IMR-90 (cell line): ENCODE results near the gene KCNMA1. TPM values are rescaled to one million over a fixed set of nuclear protein-coding genes. Genes with fewer than 3 reads are reported as not detected.

Experiments
- ATAC-seq: fragments of 200-7000 bp; cut with Tn5 transposase; 2 replicates; pipeline ENCODE4 v1.9.1; 2020; ENCODE audit warnings: low read depth, mild to moderate bottlenecking, moderate library complexity
- BruUV-seq: library from RNA; stranded (reverse); fragments of 400-500 nt; replicated peaks from 2 replicates; lab custom pipeline; 2021; lab: Mats Ljungman, UMichigan
- CTCF ChIA-PET: fragments of 300-600 bp; formaldehyde crosslinking; extraction: SDS; loops from one replicate; lab custom pipeline; 2021; ENCODE audit warnings: antibody characterized with exemption; lab: Yijun Ruan, JAX
- POLR2A ChIA-PET: fragments of 300-600 bp; sonication (Branson Sonifier 250); formaldehyde crosslinking; loops from one replicate; lab custom pipeline; 2022; ENCODE audit warnings: antibody characterized with exemption; ENCODE audit not compliant: unreplicated experiment; lab: Charles Lee
- DNase-seq: peaks from one replicate; pipeline ENCODE4 v3.0.0; 2013
- H2AFZ ChIP-seq: replicated peaks from 2 replicates; pipeline ENCODE3; 2013; ENCODE audit warnings: low read length, mild to moderate bottlenecking; ENCODE audit not compliant: poor library complexity
- H2AK5ac ChIP-seq: 2 replicates; pipeline ENCODE4 v1.6.1; 2013; ENCODE audit warnings: low read depth, low read length, inconsistent platforms
- H2AK9ac ChIP-seq: replicated peaks from 2 replicates; pipeline ENCODE3; 2013; ENCODE audit warnings: mild to moderate bottlenecking, low read depth, low read length, moderate library complexity; ENCODE audit not compliant: poor library complexity
- H2BK120ac ChIP-seq: 2 replicates; pipeline ENCODE4 v1.6.1; 2013; ENCODE audit warnings: low read depth, low read length, inconsistent platforms
- H2BK15ac ChIP-seq: 3 replicates; pipeline ENCODE4 v1.6.1; 2013; ENCODE audit warnings: low read depth, low read length, inconsistent platforms
- H2BK20ac ChIP-seq: 2 replicates; pipeline ENCODE4 v1.6.1; 2013; ENCODE audit warnings: low read depth, mild to moderate bottlenecking, inconsistent platforms, low read length, moderate library complexity
- H2BK5ac ChIP-seq: 2 replicates; pipeline ENCODE4 v1.6.1; 2013; ENCODE audit warnings: mild to moderate bottlenecking, low read depth, low read length, inconsistent platforms; ENCODE audit not compliant: poor library complexity, severe bottlenecking
- H3K14ac ChIP-seq: replicated peaks from 2 replicates; pipeline ENCODE4 v1.6.1; 2013; ENCODE audit warnings: low read depth, low read length, inconsistent platforms
- H3K18ac ChIP-seq: 2 replicates; pipeline ENCODE4 v1.6.1; 2013; ENCODE audit warnings: low read depth, low read length, control low read depth
- H3K23ac ChIP-seq: 2 replicates; pipeline ENCODE4 v1.6.1; 2013; ENCODE audit warnings: low read depth, low read length, inconsistent platforms
- H3K27ac ChIP-seq: 2 replicates; pipeline ENCODE4 v1.5.1; 2013; ENCODE audit warnings: mild to moderate bottlenecking, control low read depth, low read length; ENCODE audit not compliant: insufficient read depth
- H3K27me3 ChIP-seq: 2 replicates; pipeline ENCODE4 v1.6.1; 2013; ENCODE audit warnings: low read length; ENCODE audit not compliant: control insufficient read depth, insufficient read depth
- H3K36me3 ChIP-seq: 2 replicates; pipeline ENCODE4 v1.6.1; 2013; ENCODE audit warnings: low read length, mixed read lengths; ENCODE audit not compliant: control insufficient read depth, insufficient read depth
- H3K4ac ChIP-seq: 2 replicates; pipeline ENCODE4 v1.6.1; 2013; ENCODE audit warnings: low read depth, low read length, inconsistent platforms
- H3K4me1 ChIP-seq: 2 replicates; pipeline ENCODE4 v1.6.1; 2013; ENCODE audit warnings: low read length, mixed read lengths; ENCODE audit not compliant: control insufficient read depth, insufficient read depth
- H3K4me2 ChIP-seq: 2 replicates; pipeline ENCODE4 v1.6.1; 2013; ENCODE audit warnings: low read depth, mild to moderate bottlenecking, control low read depth, low read length, moderate library complexity
- H3K4me3 ChIP-seq: 2 replicates; pipeline ENCODE4 v1.5.1; 2013; ENCODE audit warnings: low read depth, mild to moderate bottlenecking, control low read depth, low read length, moderate library complexity; ENCODE audit not compliant: insufficient read depth
- H3K56ac ChIP-seq: 2 replicates; pipeline ENCODE4 v1.6.1; 2013; ENCODE audit warnings: low read length, inconsistent platforms; ENCODE audit not compliant: insufficient read depth; ENCODE audit errors: extremely low read depth
- H3K79me1 ChIP-seq, 2 experiments: 2 replicates each; pipeline ENCODE4 v1.6.1; 2013; ENCODE audit warnings: low read length in 2 of 2, inconsistent platforms in 1 of 2, low read depth in 1 of 2
- H3K9ac ChIP-seq: 2 replicates; pipeline ENCODE4 v1.6.1; 2013; ENCODE audit warnings: low read depth, low read length, control low read depth
- H3K9me1 ChIP-seq: 2 replicates; pipeline ENCODE4 v1.6.1; 2013; ENCODE audit warnings: low read length, inconsistent platforms; ENCODE audit not compliant: insufficient read depth
- H3K9me3 ChIP-seq: 2 replicates; pipeline ENCODE4 v1.6.1; 2013; ENCODE audit warnings: low read length; ENCODE audit not compliant: control insufficient read depth, insufficient read depth
- H4K20me1 ChIP-seq: 2 replicates; pipeline ENCODE4 v1.6.1; 2013; ENCODE audit warnings: low read length, inconsistent platforms; ENCODE audit not compliant: insufficient read depth
- H4K5ac ChIP-seq: 2 replicates; pipeline ENCODE4 v1.6.1; 2013; ENCODE audit warnings: mild to moderate bottlenecking, low read depth, low read length, control low read depth
- H4K8ac ChIP-seq, 2 experiments: 2 replicates each; pipeline ENCODE4 v1.6.1; 2013; ENCODE audit warnings: low read depth in 2 of 2, low read length in 2 of 2, control low read depth in 1 of 2, inconsistent platforms in 1 of 2
- H4K91ac ChIP-seq: 2 replicates; pipeline ENCODE4 v1.6.1; 2013; ENCODE audit warnings: low read depth, low read length, inconsistent platforms; ENCODE audit not compliant: insufficient read depth
- BHLHE40 ChIP-seq: fragments of 150-350 bp; IDR thresholded peaks from 2 replicates; pipeline ENCODE4 v1.6.1; 2016; ENCODE audit warnings: mild to moderate bottlenecking, low read depth, low read length
- CEBPB ChIP-seq: IDR thresholded peaks from 2 replicates; pipeline ENCODE4 v1.6.1; 2012; ENCODE audit warnings: low read depth, low read length, improper control_type of control experiment
- CHD1 ChIP-seq: IDR thresholded peaks from 2 replicates; pipeline ENCODE4 v1.6.1; 2012; ENCODE audit warnings: low read depth, low read length, improper control_type of control experiment
- CTCF ChIP-seq: conservative IDR thresholded peaks from 2 replicates; pipeline ENCODE4 v1.5.1; 2012; ENCODE audit warnings: mild to moderate bottlenecking, low read depth, low read length, improper control_type of control experiment
- ELK1 ChIP-seq: fragments of 150-350 bp; IDR thresholded peaks from 2 replicates; pipeline ENCODE4 v1.6.1; 2016; ENCODE audit warnings: low read depth, mild to moderate bottlenecking, low read length, moderate library complexity, borderline replicate concordance
- FOS ChIP-seq: fragments of 150-350 bp; IDR thresholded peaks from 2 replicates; pipeline ENCODE4 v1.6.1; 2016; ENCODE audit warnings: low read depth, low read length
- MAFK ChIP-seq: IDR thresholded peaks from 2 replicates; pipeline ENCODE4 v1.6.1; 2012; ENCODE audit warnings: low read depth, low read length, improper control_type of control experiment
- MAZ ChIP-seq: IDR thresholded peaks from 2 replicates; pipeline ENCODE4 v1.6.1; 2012; ENCODE audit warnings: low read depth, mild to moderate bottlenecking, low read length, improper control_type of control experiment, moderate library complexity, borderline replicate concordance
- MXI1 ChIP-seq: IDR thresholded peaks from 2 replicates; pipeline ENCODE4 v1.6.1; 2012; ENCODE audit warnings: low read depth, mild to moderate bottlenecking, low read length, moderate library complexity, borderline replicate concordance
- NFE2L2 ChIP-seq: fragments of 150-350 bp; IDR thresholded peaks from 2 replicates; pipeline ENCODE4 v1.6.1; 2016; ENCODE audit warnings: low read depth, mild to moderate bottlenecking, low read length
- POLR2A ChIP-seq: IDR thresholded peaks from 2 replicates; pipeline ENCODE4 v1.6.1; 2012; ENCODE audit warnings: mild to moderate bottlenecking, low read depth, low read length
- RAD21 ChIP-seq: IDR thresholded peaks from 2 replicates; pipeline ENCODE4 v1.6.1; 2012; ENCODE audit warnings: low read length, improper control_type of control experiment
- RCOR1 ChIP-seq: IDR thresholded peaks from 2 replicates; pipeline ENCODE4 v1.6.1; 2012; ENCODE audit warnings: mild to moderate bottlenecking, low read length, improper control_type of control experiment; ENCODE audit not compliant: insufficient replicate concordance
- RFX5 ChIP-seq: IDR thresholded peaks from 2 replicates; pipeline ENCODE4 v1.8.0; 2012; ENCODE audit warnings: low read depth, mild to moderate bottlenecking, low read length, moderate library complexity
- SMC3 ChIP-seq: fragments of 150-350 bp; IDR thresholded peaks from 2 replicates; pipeline ENCODE4 v1.6.1; 2016; ENCODE audit warnings: low read depth, mild to moderate bottlenecking, antibody characterized with exemption, low read length, moderate library complexity
- WGBS, 2 experiments: methylation state at CpG; one replicate each; pipeline versions ENCODE4 v1.1.5 to v1.1.7; 2013; ENCODE audit warnings: missing lambda C conversion rate in 2 of 2; ENCODE audit not compliant: insufficient read length in 1 of 2; ENCODE audit errors: extremely low coverage in 2 of 2; 5-methylcytosine and 5-hydroxymethylcytosine counted together
- dilution Hi-C: fragments of 300-500 bp; cut with HindIII; formaldehyde crosslinking; loops from one replicate; pipeline ENCODE4 v1.14.3; 2018; ENCODE audit warnings: low sequenced_read_pairs; ENCODE audit not compliant: unreplicated experiment
- in situ Hi-C: fragments of 300-500 bp; cut with MboI; formaldehyde crosslinking; loops from 3 replicates; pipeline ENCODE4 v1.14.3; 2019; ENCODE audit warnings: low sequenced_read_pairs, inconsistent platforms, mixed read lengths
- intact Hi-C: fragments of 100-400 bp; cut with micrococcal nuclease; formaldehyde crosslinking; loops from 2 replicates; pipeline ENCODE4 v1.10.0; 2022
- polyA plus RNA-seq, 3 experiments: library from polyadenylated mRNA; depleted of rRNA; stranded (reverse); fragments of >200 nt; gene quantifications; 2 replicates each; pipeline ENCODE4 v1.2.3, GENCODE V29; 2012; ENCODE audit warnings: low replicate concordance in 1 of 3
- total RNA-seq: library from RNA; depleted of rRNA; stranded (reverse); fragments of >200 nt; gene quantifications from 2 replicates; pipeline ENCODE4 v1.2.3, GENCODE V29; 2012
- TF ChIP-seq, protein P1 (sequence below): fragments of 150-350 bp; IDR thresholded peaks from 2 replicates; pipeline ENCODE4 v1.6.1; 2017; ENCODE audit warnings: mild to moderate bottlenecking, antibody characterized with exemption, low read length, low read depth

KCNMA1 gene
- total and polyA plus RNA-seq, 2 of the 4 experiments (the other 2 are of a cell fraction) = 25.6 to 29.6 TPM

GRCh38 chr10:77598606-77599005 lies 39.0 kb downstream of the KCNMA1 start:
- Histone ChIP-seq H3K9me3 (no peaks in the 10 kb centered on the region), H3K4me1 (peaks cover 22% of the 10 kb centered on the region), H3K4me3 (no peak overlapping the region), H3K27ac (no peak overlapping the region), H3K27me3 (no peaks in the 10 kb centered on the region), H3K79me1 (peaks cover 1 to 31% of the 10 kb centered on the region in 2 experiments; a peak in 2 of 4 replicates), H3K4ac (no peak overlapping the region; the same call in 1 of the 2 replicates), H3K9ac (no peak overlapping the region), H2AK9ac (no peak overlapping the region), H2BK15ac (no peak overlapping the region), H4K8ac (no peak overlapping the region), H2BK20ac (no peak overlapping the region), H4K5ac (no peak overlapping the region), H3K36me3 (no peaks in the 10 kb centered on the region), H4K91ac (no peak overlapping the region; the same call in 1 of the 2 replicates), H2AK5ac (no peak overlapping the region), H3K56ac (no peak overlapping the region), H2BK120ac (no peak overlapping the region), H3K23ac (no peak overlapping the region), H3K18ac (no peak overlapping the region), H3K4me2 (no peak overlapping the region), H2BK5ac (no peak overlapping the region), H3K14ac (no peak overlapping the region), H3K9me1 (peaks cover 37% of the 10 kb centered on the region), H4K20me1 (no peaks in the 10 kb centered on the region), H2AFZ (no peak overlapping the region)
- no TSS peak for BruUV-seq
- CTCF ChIA-PET = no interaction called here
- in situ Hi-C loops = no loop called here
- no peak for TF ChIP-seq CHD1
- TF ChIP-seq FOS = no peak
- TF ChIP-seq, protein P1, sequence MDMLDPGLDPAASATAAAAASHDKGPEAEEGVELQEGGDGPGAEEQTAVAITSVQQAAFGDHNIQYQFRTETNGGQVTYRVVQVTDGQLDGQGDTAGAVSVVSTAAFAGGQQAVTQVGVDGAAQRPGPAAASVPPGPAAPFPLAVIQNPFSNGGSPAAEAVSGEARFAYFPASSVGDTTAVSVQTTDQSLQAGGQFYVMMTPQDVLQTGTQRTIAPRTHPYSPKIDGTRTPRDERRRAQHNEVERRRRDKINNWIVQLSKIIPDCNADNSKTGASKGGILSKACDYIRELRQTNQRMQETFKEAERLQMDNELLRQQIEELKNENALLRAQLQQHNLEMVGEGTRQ = no peak
- no peak for TF ChIP-seq RAD21
- TF ChIP-seq POLR2A = no peak
- TF ChIP-seq SMC3 = no peak
- no peak for TF ChIP-seq RFX5
- TF ChIP-seq CTCF = no peak
- no peak for TF ChIP-seq CEBPB
- TF ChIP-seq MXI1 = no peak
- no peak for TF ChIP-seq NFE2L2
- no peak for TF ChIP-seq MAZ
- no peak for TF ChIP-seq BHLHE40
- no peak for TF ChIP-seq ELK1
- no peak for TF ChIP-seq RCOR1
- no peak for TF ChIP-seq MAFK
- DNase-seq = no peak
- dilution Hi-C loops = no loop called here
- POLR2A ChIA-PET = no interaction called here
- intact Hi-C loops = no loop called here
- WGBS, 2 experiments = no CpG with 5 or more reads among the region's 7 CpGs
- no peak for ATAC-seq
